ENCODE results near the gene PPT1. TPM values are rescaled to one million over a fixed set of nuclear protein-coding genes. Genes with fewer than 3 reads are reported as not detected.

PPT1 gene
- total RNA-seq, 1 donor from 2014 or later, result 58.7 TPM

GRCh38 chr1:40059338-40059959, 37.6 kb downstream of the PPT1 start:
- no peak for TF ChIP-seq POLR2A (IDR thresholded peaks at IDR 0.05)
- TF ChIP-seq POLR2AphosphoS5 (IDR thresholded peaks at IDR 0.05; ENCODE audit: insufficient read depth in 1 of 2, low read depth in 1 of 2), result peak in 1 of 2 donors; percentile 79
- TF ChIP-seq CTCF (IDR thresholded peaks at IDR 0.05), result no peak
- Histone ChIP-seq H3K4me3 (no peak overlapping the region), H3K9me3 (no peaks in the 10 kb centered on the region), H3K27me3 (no peaks in the 10 kb centered on the region), H3K36me3 (peaks cover 0 to 50% of the 10 kb centered on the region in 2 donors), H3K4me1 (peaks cover 61% of the 10 kb centered on the region), H3K27ac (peak overlapping the region; percentile 54)
- intact Hi-C loops (cut with DNase I), result no loop called here
- no peak for DNase-seq (ENCODE audit: extremely low spot score in 2 of 2)

GRCh38 chr1:40058453-40059337, 38.4 kb downstream of the PPT1 start:
- peak overlapping the region; percentile 41 for H3K27ac ChIP-seq
- DNase-seq (ENCODE audit: extremely low spot score in 2 of 2), result no peak
- intact Hi-C loops (cut with DNase I), result no loop called here
- H3K9me3 ChIP-seq, result no peaks in the 10 kb centered on the region
- peaks cover 66% of the 10 kb centered on the region for H3K4me1 ChIP-seq
- no peaks in the 10 kb centered on the region for H3K27me3 ChIP-seq
- no peak for TF ChIP-seq CTCF (IDR thresholded peaks at IDR 0.05)
- no peak for TF ChIP-seq POLR2A (IDR thresholded peaks at IDR 0.05)
- TF ChIP-seq POLR2AphosphoS5 (IDR thresholded peaks at IDR 0.05; ENCODE audit: insufficient read depth in 1 of 2, low read depth in 1 of 2), result no peak
- no peak overlapping the region for H3K4me3 ChIP-seq
- peaks cover 0 to 42% of the 10 kb centered on the region in 2 donors for H3K36me3 ChIP-seq

GRCh38 chr1:40058097-40058452, 39.0 kb downstream of the PPT1 start:
- H3K9me3 ChIP-seq, result no peaks in the 10 kb centered on the region
- H3K4me1 ChIP-seq, result peaks cover 71% of the 10 kb centered on the region
- no peak overlapping the region for H3K4me3 ChIP-seq
- intact Hi-C loops (cut with DNase I), result no loop called here
- H3K27ac ChIP-seq, result no peak overlapping the region
- TF ChIP-seq POLR2AphosphoS5 (IDR thresholded peaks at IDR 0.05; ENCODE audit: insufficient read depth in 1 of 2, low read depth in 1 of 2), result no peak
- TF ChIP-seq POLR2A (IDR thresholded peaks at IDR 0.05), result no peak
- TF ChIP-seq CTCF (IDR thresholded peaks at IDR 0.05), result no peak
- no peaks in the 10 kb centered on the region for H3K27me3 ChIP-seq
- DNase-seq (ENCODE audit: extremely low spot score in 2 of 2), result no peak
- peaks cover 0 to 36% of the 10 kb centered on the region in 2 donors for H3K36me3 ChIP-seq

- no peak overlapping the region for H3K4me3 ChIP-seq
- H3K27me3 ChIP-seq, result no peaks in the 10 kb centered on the region
- peaks cover 0 to 30% of the 10 kb centered on the region in 2 donors for H3K36me3 ChIP-seq
- TF ChIP-seq POLR2AphosphoS5 (IDR thresholded peaks at IDR 0.05; ENCODE audit: insufficient read depth in 1 of 2, low read depth in 1 of 2), result no peak
- no peak for TF ChIP-seq CTCF (IDR thresholded peaks at IDR 0.05)
- no peak for TF ChIP-seq POLR2A (IDR thresholded peaks at IDR 0.05)
- DNase-seq (ENCODE audit: extremely low spot score in 2 of 2), result no peak
- intact Hi-C loops (cut with DNase I), result no loop called here
- H3K9me3 ChIP-seq, result no peaks in the 10 kb centered on the region
- no peak overlapping the region for H3K27ac ChIP-seq
- H3K4me1 ChIP-seq, result peaks cover 76% of the 10 kb centered on the region
Measured at GRCh38 chr1:40057310-40058030, 39.6 kb downstream of the PPT1 start.

All from vagina (tissue), 2 donors.